Ascending aorta (tissue), 2 donors: ENCODE measurements around the gene CDHR2. TPM values are rescaled to one million over a fixed set of nuclear protein-coding genes. Genes with fewer than 3 reads are reported as not detected.

ENCODE experiments used
- DNase-seq, 2 donors: peaks; one replicate each; pipeline ENCODE4 v3.0.0-alpha.2; 2019; ENCODE audit warnings: low spot score in 2 of 2
- H3K27ac ChIP-seq, 2 donors: fragments of 200-600 bp; sonication (generic); one replicate each; pipeline ENCODE4 v1.5.1; 2016 to 2017; ENCODE audit warnings: mild to moderate bottlenecking in 1 of 2
- H3K27me3 ChIP-seq: fragments of 200-600 bp; sonication (generic); one replicate; pipeline ENCODE4 v1.5.1; 2017
- H3K36me3 ChIP-seq, 2 donors: fragments of 200-600 bp; sonication (generic); one replicate each; pipeline ENCODE4 v1.5.1; 2016
- H3K4me1 ChIP-seq, 2 donors: fragments of 200-600 bp; sonication (generic); one replicate each; pipeline ENCODE4 v1.5.1; 2016 to 2017; ENCODE audit warnings: mild to moderate bottlenecking in 1 of 2
- H3K4me3 ChIP-seq, 2 donors: fragments of 200-600 bp; sonication (generic); one replicate each; pipeline ENCODE4 v1.5.1; 2016 to 2017; ENCODE audit warnings: mild to moderate bottlenecking in 1 of 2
- H3K9me3 ChIP-seq, 2 donors: fragments of 200-600 bp; sonication (generic); one replicate each; pipeline ENCODE4 v1.5.1; 2016
- intact Hi-C: fragments of 100-400 bp; cut with DNase I; formaldehyde crosslinking; loops from one replicate; pipeline ENCODE4 v1.15.1; 2023
- total RNA-seq: library from RNA; depleted of rRNA; stranded (reverse); fragments of >200 nt; gene quantifications from one replicate; pipeline ENCODE4 v1.1.0, GENCODE V29; 2016
- TF ChIP-seq, protein P1 (sequence below), 3 experiments: fragments of 200-600 bp in 2 of 3; fragments of 450-650 bp in 1 of 3; sonication (generic) in 2 of 3; IDR thresholded peaks; one replicate each; pipeline ENCODE4 v1.5.1; 2016 to 2019; ENCODE audit warnings: antibody characterized with exemption in 3 of 3, mild to moderate bottlenecking in 1 of 3, moderate library complexity in 1 of 3

Gene CDHR2
- total RNA-seq, 1 donor from 2014 or later: not detected

DNA sequence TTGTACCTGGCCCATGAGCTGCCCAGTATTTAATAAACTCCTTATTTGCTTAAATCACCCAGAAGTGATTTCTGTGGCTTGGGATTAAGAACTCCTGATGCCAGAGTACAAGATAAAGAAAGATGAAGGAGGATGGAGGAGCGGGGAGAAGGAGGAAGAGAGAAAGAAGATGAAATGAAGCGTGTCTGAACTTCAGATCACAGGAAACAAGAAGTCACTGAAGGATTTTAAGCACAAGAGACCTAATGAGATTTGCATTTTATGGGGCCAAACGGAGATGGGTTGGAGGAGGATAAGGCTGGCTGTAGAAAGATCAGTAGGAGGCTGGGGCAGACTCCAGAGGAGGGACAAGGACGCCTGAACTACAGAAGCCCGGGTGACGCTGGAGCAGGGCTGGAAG, 84.5 kb downstream of the CDHR2 start:
- Histone ChIP-seq H3K27ac (no peak overlapping the region), H3K9me3 (no peaks in the 10 kb centered on the region), H3K4me3 (no peak overlapping the region), H3K27me3 (peaks cover 9% of the 10 kb centered on the region), H3K4me1 (peaks cover 5 to 13% of the 10 kb centered on the region in 2 donors), H3K36me3 (no peaks in the 10 kb centered on the region)
- intact Hi-C loops: no loop called here
- DNase-seq: no peak
- TF ChIP-seq, protein P1, sequence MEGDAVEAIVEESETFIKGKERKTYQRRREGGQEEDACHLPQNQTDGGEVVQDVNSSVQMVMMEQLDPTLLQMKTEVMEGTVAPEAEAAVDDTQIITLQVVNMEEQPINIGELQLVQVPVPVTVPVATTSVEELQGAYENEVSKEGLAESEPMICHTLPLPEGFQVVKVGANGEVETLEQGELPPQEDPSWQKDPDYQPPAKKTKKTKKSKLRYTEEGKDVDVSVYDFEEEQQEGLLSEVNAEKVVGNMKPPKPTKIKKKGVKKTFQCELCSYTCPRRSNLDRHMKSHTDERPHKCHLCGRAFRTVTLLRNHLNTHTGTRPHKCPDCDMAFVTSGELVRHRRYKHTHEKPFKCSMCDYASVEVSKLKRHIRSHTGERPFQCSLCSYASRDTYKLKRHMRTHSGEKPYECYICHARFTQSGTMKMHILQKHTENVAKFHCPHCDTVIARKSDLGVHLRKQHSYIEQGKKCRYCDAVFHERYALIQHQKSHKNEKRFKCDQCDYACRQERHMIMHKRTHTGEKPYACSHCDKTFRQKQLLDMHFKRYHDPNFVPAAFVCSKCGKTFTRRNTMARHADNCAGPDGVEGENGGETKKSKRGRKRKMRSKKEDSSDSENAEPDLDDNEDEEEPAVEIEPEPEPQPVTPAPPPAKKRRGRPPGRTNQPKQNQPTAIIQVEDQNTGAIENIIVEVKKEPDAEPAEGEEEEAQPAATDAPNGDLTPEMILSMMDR (IDR thresholded peaks at IDR 0.05): no peak

DNA sequence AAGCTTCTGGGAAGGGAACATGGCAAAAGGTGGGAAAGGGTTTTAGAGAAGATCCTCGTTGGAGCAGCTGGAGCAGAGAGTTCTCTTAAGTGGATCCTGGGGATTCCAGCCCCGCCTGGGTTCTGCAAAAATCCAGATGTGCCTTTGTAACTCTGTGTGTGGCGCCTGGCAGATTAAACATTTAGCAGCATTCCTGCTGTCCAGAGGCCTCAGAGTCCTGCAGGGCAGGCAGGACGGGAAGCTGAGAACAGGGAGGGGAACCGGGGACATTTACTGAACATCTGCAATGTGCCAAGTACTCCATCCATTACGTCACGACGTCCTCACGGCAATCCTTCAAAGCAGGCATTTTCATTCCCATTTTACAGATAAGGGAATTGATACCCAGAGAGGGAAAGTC, 87.3 kb downstream of the CDHR2 start:
- no peak for DNase-seq
- Histone ChIP-seq H3K4me3 (no peak overlapping the region), H3K27me3 (no peaks in the 10 kb centered on the region), H3K4me1 (no peaks in the 10 kb centered on the region), H3K27ac (no peak overlapping the region), H3K9me3 (no peaks in the 10 kb centered on the region), H3K36me3 (no peaks in the 10 kb centered on the region)
- TF ChIP-seq, protein P1 (IDR thresholded peaks at IDR 0.05): no peak
- intact Hi-C loops: no loop called here

DNA sequence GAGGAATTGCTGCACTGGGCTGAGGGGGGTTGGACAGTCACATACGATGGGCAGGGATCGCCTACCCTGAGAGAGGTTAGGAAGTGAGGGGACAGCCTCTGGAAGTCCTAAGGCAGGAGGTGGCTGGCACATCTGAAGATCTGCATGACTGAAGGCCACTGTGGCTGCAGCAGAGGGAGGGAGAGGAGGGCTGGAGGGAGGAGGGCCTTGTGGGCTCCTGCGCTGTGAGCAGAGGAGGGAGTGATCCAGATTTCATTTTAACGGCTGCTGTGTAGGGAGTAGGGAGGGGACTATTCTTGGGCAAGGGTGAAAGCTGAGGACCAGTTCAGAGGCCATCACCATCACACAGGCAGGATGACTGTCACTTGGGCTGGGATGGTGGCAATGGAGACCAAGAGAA, 88.4 kb downstream of the CDHR2 start:
- TF ChIP-seq, protein P1 (IDR thresholded peaks at IDR 0.05): no peak
- no peaks in the 10 kb centered on the region for H3K36me3 ChIP-seq
- H3K4me3 ChIP-seq: no peak overlapping the region
- no peaks in the 10 kb centered on the region for H3K4me1 ChIP-seq
- H3K27ac ChIP-seq: no peak overlapping the region
- no peaks in the 10 kb centered on the region for H3K27me3 ChIP-seq
- H3K9me3 ChIP-seq: no peaks in the 10 kb centered on the region
- DNase-seq: no peak
- intact Hi-C loops: no loop called here

DNA sequence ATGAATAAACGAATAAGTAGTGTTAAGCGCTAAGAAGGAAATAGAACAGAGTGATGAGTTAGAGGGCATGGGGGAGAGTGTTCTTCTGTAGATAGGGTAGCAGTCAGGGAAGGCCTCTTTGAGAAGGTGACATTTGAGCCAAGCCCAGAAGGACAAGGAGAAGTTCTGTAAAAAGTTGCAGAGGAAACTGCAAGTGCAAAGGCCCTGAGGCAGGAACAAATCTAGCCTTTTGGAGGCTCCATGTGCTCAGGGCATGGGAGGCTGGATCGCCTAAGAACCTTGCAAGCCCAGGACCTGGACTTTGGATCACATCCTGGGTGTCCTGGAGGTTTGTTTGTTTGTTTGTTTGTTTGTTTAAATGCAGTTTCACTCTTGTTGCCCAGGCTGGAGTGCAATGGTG, 89.3 kb downstream of the CDHR2 start:
- Histone ChIP-seq H3K9me3 (no peaks in the 10 kb centered on the region), H3K27me3 (no peaks in the 10 kb centered on the region), H3K27ac (no peak overlapping the region), H3K4me3 (no peak overlapping the region), H3K4me1 (no peaks in the 10 kb centered on the region), H3K36me3 (no peaks in the 10 kb centered on the region)
- intact Hi-C loops: no loop called here
- DNase-seq: no peak
- TF ChIP-seq, protein P1 (IDR thresholded peaks at IDR 0.05): no peak

DNA sequence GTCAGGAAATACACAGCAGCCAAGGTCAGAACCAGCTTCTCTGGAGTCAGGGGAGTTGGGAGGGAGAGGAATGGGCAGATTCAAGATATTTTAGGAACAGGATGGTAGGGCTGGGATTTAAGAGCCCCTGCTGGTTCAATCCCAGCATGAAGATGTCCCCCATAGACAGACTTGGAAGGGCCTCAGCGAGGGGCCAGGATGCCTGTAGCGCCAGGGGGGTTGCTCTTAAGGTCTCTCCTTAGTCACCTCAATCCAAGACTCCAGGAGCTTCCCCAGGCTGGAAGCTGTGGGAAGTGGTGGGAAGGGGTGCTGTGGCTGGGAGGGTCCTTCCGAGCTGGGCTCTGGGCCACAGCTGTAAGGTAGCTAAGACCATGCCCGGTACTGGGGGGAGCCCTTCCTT, 90.1 kb downstream of the CDHR2 start:
- H3K9me3 ChIP-seq: no peaks in the 10 kb centered on the region
- no peak for DNase-seq
- no peak overlapping the region for H3K27ac ChIP-seq
- no peaks in the 10 kb centered on the region for H3K36me3 ChIP-seq
- intact Hi-C loops: no loop called here
- H3K4me1 ChIP-seq: no peaks in the 10 kb centered on the region
- TF ChIP-seq, protein P1 (IDR thresholded peaks at IDR 0.05): no peak
- H3K4me3 ChIP-seq: no peak overlapping the region
- no peaks in the 10 kb centered on the region for H3K27me3 ChIP-seq

DNA sequence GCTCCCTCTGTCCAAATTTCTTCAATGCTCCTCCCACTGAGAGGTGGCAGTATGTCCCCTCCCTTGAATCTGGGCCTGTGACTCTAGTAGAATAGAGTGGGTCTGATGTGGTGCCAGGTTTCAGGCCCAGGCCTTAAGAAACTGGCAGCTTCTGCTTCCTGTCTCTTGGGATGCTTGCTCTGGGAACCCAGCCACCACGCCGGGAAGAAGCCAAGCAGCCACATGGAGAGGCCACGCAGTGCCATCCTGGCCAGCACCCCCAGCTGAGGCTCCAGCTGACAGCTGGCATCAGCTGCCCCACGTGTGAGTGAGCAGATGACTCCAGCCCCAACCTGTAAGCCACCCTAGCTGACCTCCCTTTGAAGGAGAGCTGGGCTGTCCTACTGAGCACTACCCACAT, 90.8 kb downstream of the CDHR2 start:
- intact Hi-C loops: loop anchor here (5.0 to 10.0 kb wide), 4 partner anchors 195 to 957 kb away; partner anchors contain the start of genes FAF2, HIGD2A, NOP16 and PRELID1
- Histone ChIP-seq H3K27me3 (no peaks in the 10 kb centered on the region), H3K4me1 (no peaks in the 10 kb centered on the region), H3K4me3 (no peak overlapping the region), H3K9me3 (no peaks in the 10 kb centered on the region), H3K27ac (no peak overlapping the region), H3K36me3 (no peaks in the 10 kb centered on the region)
- DNase-seq: no peak
- TF ChIP-seq, protein P1 (IDR thresholded peaks at IDR 0.05): no peak
